Endodermal cell (in vitro differentiated cells): Measurements from ENCODE around the gene ZSCAN10. TPM values are rescaled to one million over a fixed set of nuclear protein-coding genes. Genes with fewer than 3 reads are reported as not detected.
"Not testable (repeated sequence)": the region's sequence is repeated elsewhere in the genome, so short reads cannot be mapped to it uniquely, and the experiment has no call there.

Source experiments
- DNase-seq: peaks from one replicate; pipeline ENCODE4 v3.0.0-alpha.2; 2017
- H3K27ac ChIP-seq: 2 replicates; pipeline ENCODE4 v1.5.1; 2013; ENCODE audit warnings: mild to moderate bottlenecking, low read depth, low read length, moderate library complexity
- H3K27me3 ChIP-seq: 2 replicates; pipeline ENCODE4 v1.6.1; 2013; ENCODE audit warnings: mild to moderate bottlenecking, low read length, moderate library complexity; ENCODE audit not compliant: insufficient read depth, control insufficient read depth, poor library complexity, severe bottlenecking
- H3K36me3 ChIP-seq: 2 replicates; pipeline ENCODE4 v1.7.0; 2013; ENCODE audit warnings: mild to moderate bottlenecking, low read length, moderate library complexity; ENCODE audit not compliant: control insufficient read depth, insufficient read depth
- H3K4me1 ChIP-seq: one replicate; pipeline ENCODE4 v1.7.0; 2013; ENCODE audit warnings: low read length; ENCODE audit not compliant: control insufficient read depth, insufficient read depth
- H3K4me3 ChIP-seq: 2 replicates; pipeline ENCODE4 v1.5.1; 2013; ENCODE audit warnings: mild to moderate bottlenecking, low read length, moderate library complexity
- H3K9ac ChIP-seq: 2 replicates; pipeline ENCODE4 v1.6.1; 2013; ENCODE audit warnings: mild to moderate bottlenecking, low read length, moderate library complexity; ENCODE audit not compliant: poor library complexity, severe bottlenecking; ENCODE audit errors: extremely low read depth
- H3K9me3 ChIP-seq: 2 replicates; pipeline ENCODE4 v1.6.1; 2013; ENCODE audit warnings: mild to moderate bottlenecking, low read length, moderate library complexity; ENCODE audit not compliant: control insufficient read depth
- H3K27ac Mint-ChIP-seq: 2 replicates; pipeline ENCODE4 v1.8.0; 2020; ENCODE audit warnings: mixed read lengths
- H3K27me3 Mint-ChIP-seq: 2 replicates; pipeline ENCODE4 v1.8.0; 2021; ENCODE audit warnings: mild to moderate bottlenecking, mixed read lengths; ENCODE audit not compliant: insufficient read depth
- H3K36me3 Mint-ChIP-seq: 2 replicates; pipeline ENCODE4 v1.8.0; 2020; ENCODE audit warnings: low read depth, mixed read lengths
- H3K4me1 Mint-ChIP-seq: 2 replicates; pipeline ENCODE4 v1.8.0; 2020; ENCODE audit warnings: mixed read lengths
- H3K4me3 Mint-ChIP-seq: 2 replicates; pipeline ENCODE4 v1.8.0; 2020; ENCODE audit warnings: mild to moderate bottlenecking, moderate library complexity, mixed read lengths
- H3K9me3 Mint-ChIP-seq: 2 replicates; pipeline ENCODE4 v1.8.0; 2020; ENCODE audit warnings: mild to moderate bottlenecking, mixed read lengths
- CTCF ChIP-seq: fragments of 200-600 bp; sonication (generic); conservative IDR thresholded peaks from 2 replicates; pipeline ENCODE4 v1.5.0; 2021; ENCODE audit warnings: antibody characterized with exemption, mild to moderate bottlenecking
- WGBS, 2 experiments: methylation state at CpG; one replicate each; pipeline versions ENCODE4 v1.1.5 to v1.1.7; 2013; ENCODE audit warnings: missing lambda C conversion rate in 2 of 2, mixed read lengths in 1 of 2; ENCODE audit not compliant: insufficient coverage in 1 of 2, insufficient read length in 1 of 2; 5-methylcytosine and 5-hydroxymethylcytosine counted together
- total RNA-seq, 2 donors: library from RNA; stranded (reverse); fragmentation: NEBNext Ultra II Directional in 1 of 2; extraction: Animal tissue kit (Norgen Biotek cat#: 25700) in 1 of 2; gene quantifications; 2 replicates in 1 of 2; 3 replicates in 1 of 2; pipeline ENCODE4 v1.2.1, GENCODE V29; 2021

ZSCAN10 gene
- total RNA-seq, 2 donors from 2014 or later = 36.6 to 70.0 TPM

- H3K9me3 ChIP-seq = no peaks in the 10 kb centered on the region
- Mint-ChIP-seq H3K4me3 (no peak overlapping the region), H3K4me1 (peaks cover 7% of the 10 kb centered on the region), H3K36me3 (peaks cover 18% of the 10 kb centered on the region), H3K27ac (no peak overlapping the region), H3K9me3 (no peaks in the 10 kb centered on the region), H3K27me3 (peaks cover 39% of the 10 kb centered on the region)
- H3K4me1 ChIP-seq = no peaks in the 10 kb centered on the region
- TF ChIP-seq CTCF = no peak
- WGBS, 2 experiments = 88 to 90% methylated on average over 16 to 17 of the region's 17 CpGs
- no peak overlapping the region for H3K4me3 ChIP-seq
- H3K36me3 ChIP-seq = no peaks in the 10 kb centered on the region
- H3K27ac ChIP-seq = no peak overlapping the region
- H3K27me3 ChIP-seq = peaks cover 3% of the 10 kb centered on the region
- DNase-seq = no peak
- no peak overlapping the region for H3K9ac ChIP-seq
Observed at GRCh38 chr16:3054965-3055733, 43.9 kb downstream of the ZSCAN10 start.

GRCh38 chr16:3053330-3053710, 45.8 kb downstream of the ZSCAN10 start:
- H3K27me3 ChIP-seq, H3K27ac ChIP-seq, H3K4me3 Mint-ChIP-seq, H3K4me1 ChIP-seq, H3K9me3 Mint-ChIP-seq, H3K27ac Mint-ChIP-seq, H3K4me3 ChIP-seq, H3K36me3 ChIP-seq, DNase-seq, H3K9ac ChIP-seq, H3K4me1 Mint-ChIP-seq, H3K9me3 ChIP-seq: not testable (repeated sequence)
- Mint-ChIP-seq H3K36me3 (peaks cover 18% of the 10 kb centered on the region), H3K27me3 (peaks cover 51% of the 10 kb centered on the region)
- peak; percentile 24 for TF ChIP-seq CTCF
- 86 to 93% methylated on average over 4 to 9 of the region's 13 CpGs for WGBS, 2 experiments

GRCh38 chr16:3052571-3053329, 46.3 kb downstream of the ZSCAN10 start:
- not testable (repeated sequence) for H3K4me1 Mint-ChIP-seq, H3K4me3 ChIP-seq, H3K9ac ChIP-seq, H3K9me3 ChIP-seq, H3K27ac ChIP-seq, H3K36me3 ChIP-seq, H3K4me3 Mint-ChIP-seq, H3K27me3 ChIP-seq, DNase-seq, H3K9me3 Mint-ChIP-seq, H3K4me1 ChIP-seq, H3K27ac Mint-ChIP-seq
- 92 to 100% methylated on average over 1 to 10 of the region's 12 CpGs for WGBS, 2 experiments
- Mint-ChIP-seq H3K36me3 (peaks cover 18% of the 10 kb centered on the region), H3K27me3 (peaks cover 57% of the 10 kb centered on the region)
